ENCODE measurements around the gene MDC1.

DNA sequence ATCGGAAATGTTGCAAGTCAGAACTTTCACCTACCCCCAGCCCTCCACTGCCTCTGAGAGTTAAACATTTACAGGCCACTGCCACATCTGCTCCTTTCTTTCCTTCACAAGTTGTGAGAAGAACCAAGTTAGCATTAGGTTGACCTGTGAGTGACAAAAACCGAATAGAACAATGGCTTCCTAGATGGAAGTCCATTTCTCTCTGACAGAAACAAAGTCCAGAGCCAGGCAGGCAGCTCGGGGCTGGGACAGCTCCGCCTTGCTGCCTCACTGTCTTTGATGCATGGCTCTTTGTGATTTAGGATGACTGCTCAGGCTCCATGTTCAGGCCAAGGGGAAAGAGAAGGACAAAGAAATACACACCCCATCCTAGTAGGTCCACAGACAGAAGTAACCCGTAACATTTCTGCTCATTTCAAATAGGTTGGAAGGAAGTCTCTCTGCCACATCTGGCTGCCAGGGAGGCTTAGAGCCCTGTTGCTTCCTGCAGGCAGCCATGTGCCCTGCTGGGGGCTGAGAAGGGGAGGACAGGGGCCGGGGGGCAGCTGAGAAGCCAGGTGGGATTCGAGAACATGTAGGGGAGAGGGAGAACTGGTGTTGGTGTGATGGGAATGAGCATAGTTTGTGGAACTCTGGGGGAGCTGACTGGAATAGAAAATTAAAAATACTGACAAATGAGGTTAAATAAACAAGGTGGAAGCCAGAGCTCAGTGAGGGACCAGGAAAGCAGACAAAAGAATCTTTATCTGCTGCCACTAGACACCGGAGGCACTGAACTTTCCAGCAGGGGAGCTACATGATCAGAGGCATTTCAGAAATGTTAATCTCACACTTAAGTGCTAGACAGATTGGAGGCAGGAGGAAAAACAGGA lies 46.8 kb upstream of the MDC1 start:
- TF ChIP-seq POLR2A (IDR thresholded peaks at IDR 0.05) = peak; percentile 47
- TF ChIP-seq, protein P1, sequence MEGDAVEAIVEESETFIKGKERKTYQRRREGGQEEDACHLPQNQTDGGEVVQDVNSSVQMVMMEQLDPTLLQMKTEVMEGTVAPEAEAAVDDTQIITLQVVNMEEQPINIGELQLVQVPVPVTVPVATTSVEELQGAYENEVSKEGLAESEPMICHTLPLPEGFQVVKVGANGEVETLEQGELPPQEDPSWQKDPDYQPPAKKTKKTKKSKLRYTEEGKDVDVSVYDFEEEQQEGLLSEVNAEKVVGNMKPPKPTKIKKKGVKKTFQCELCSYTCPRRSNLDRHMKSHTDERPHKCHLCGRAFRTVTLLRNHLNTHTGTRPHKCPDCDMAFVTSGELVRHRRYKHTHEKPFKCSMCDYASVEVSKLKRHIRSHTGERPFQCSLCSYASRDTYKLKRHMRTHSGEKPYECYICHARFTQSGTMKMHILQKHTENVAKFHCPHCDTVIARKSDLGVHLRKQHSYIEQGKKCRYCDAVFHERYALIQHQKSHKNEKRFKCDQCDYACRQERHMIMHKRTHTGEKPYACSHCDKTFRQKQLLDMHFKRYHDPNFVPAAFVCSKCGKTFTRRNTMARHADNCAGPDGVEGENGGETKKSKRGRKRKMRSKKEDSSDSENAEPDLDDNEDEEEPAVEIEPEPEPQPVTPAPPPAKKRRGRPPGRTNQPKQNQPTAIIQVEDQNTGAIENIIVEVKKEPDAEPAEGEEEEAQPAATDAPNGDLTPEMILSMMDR (IDR thresholded peaks at IDR 0.05) = peak in 2 of 4 donors; percentile 7 to 25
